Stimulated activated CD8-positive, alpha-beta memory T cell treated with anti-CD3 and anti-CD28 coated beads, Interleukin-4, amount 100 ng/mL, for 48 hours (primary cell): ENCODE results near the gene PGGHG.
"Not testable (repeated sequence)": the region's sequence is repeated elsewhere in the genome, so short reads cannot be mapped to it uniquely, and the experiment has no call there.

Source experiments
- DNase-seq: peaks from one replicate; pipeline ENCODE4 v3.0.0-alpha.2; 2020

PGGHG gene

GRCh38 chr11:297586-298405, 8.9 kb downstream of the PGGHG start:
- DNase-seq: peak; percentile 68

GRCh38 chr11:298406-299065, 9.6 kb downstream of the PGGHG start:
- no peak for DNase-seq

- no peak for DNase-seq
Observed at GRCh38 chr11:299081-299891, 10.4 kb downstream of the PGGHG start, which contains the start of gene IFITM5. Gene IFITM5, minus strand, starts transcription at chr11:299526. Its CDS starts 36 bp downstream, at chr11:299490.

- DNase-seq: no peak
Observed at GRCh38 chr11:299951-300735, 11.2 kb downstream of the PGGHG start.

GRCh38 chr11:303363-303762, 14.4 kb downstream of the PGGHG start:
- DNase-seq: no peak

- no peak for DNase-seq
Observed at GRCh38 chr11:304061-304506, 15.2 kb downstream of the PGGHG start.

- peak; percentile 69 for DNase-seq
Observed at GRCh38 chr11:304915-305843, 16.3 kb downstream of the PGGHG start.

- no peak for DNase-seq
Observed at GRCh38 chr11:305844-306211, 16.9 kb downstream of the PGGHG start.

- no peak for DNase-seq
Observed at GRCh38 chr11:306645-307371, 17.9 kb downstream of the PGGHG start.

- DNase-seq: peak; percentile 70
Observed at GRCh38 chr11:307766-308708, 19.1 kb downstream of the PGGHG start, which contains the start of gene IFITM2. Gene IFITM2, plus strand, starts transcription at chr11:307816. Its CDS starts 377 bp downstream, at chr11:308193.

GRCh38 chr11:308740-309665, 20.1 kb downstream of the PGGHG start:
- DNase-seq: not testable (repeated sequence)

GRCh38 chr11:309979-310572, 21.1 kb downstream of the PGGHG start:
- DNase-seq: not testable (repeated sequence)

GRCh38 chr11:311013-311748, 22.3 kb downstream of the PGGHG start:
- DNase-seq: not testable (repeated sequence)

GRCh38 chr11:312092-312816, 23.3 kb downstream of the PGGHG start:
- DNase-seq: peak; percentile 61

GRCh38 chr11:313304-313786, 24.4 kb downstream of the PGGHG start:
- peak; percentile 52 for DNase-seq
